GM19043 (cell line): ENCODE results near the gene EXOC3L2.
A peak's percentile ranks its signal among the peaks of the same experiment; 100 is the strongest.

ENCODE experiments used
- ATAC-seq: cut with Tn5 transposase; IDR thresholded peaks from one replicate; pipeline ENCODE4 v1.9.1; 2021; ENCODE audit warnings: low read depth; ENCODE audit not compliant: unreplicated experiment

The EXOC3L2 gene

DNA sequence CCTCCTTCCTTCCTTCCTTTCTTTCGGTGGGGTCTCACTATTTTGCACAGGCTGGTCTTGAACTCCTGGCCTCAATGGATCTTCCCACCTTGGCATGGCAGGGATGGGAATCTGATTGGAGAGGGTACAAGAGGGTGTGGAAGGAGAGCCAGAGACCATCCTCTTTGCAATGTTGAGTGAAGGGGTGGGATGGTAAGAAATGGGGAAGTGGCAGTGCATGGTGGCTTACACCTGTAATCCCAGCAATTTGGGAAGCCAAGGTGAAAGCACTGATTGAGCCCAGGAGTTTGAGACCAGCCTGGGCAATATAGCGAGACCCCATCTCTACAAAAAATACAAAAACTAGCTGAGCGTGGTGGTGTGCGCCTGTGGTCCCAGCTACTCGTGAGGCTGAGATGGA lies 61.1 kb downstream of the EXOC3L2 start:
- ATAC-seq, result no peak

- no peak for ATAC-seq
Measured at GRCh38 chr19:45182758-45183157, 62.4 kb downstream of the EXOC3L2 start.

- ATAC-seq, result no peak
Measured at GRCh38 chr19:45180936-45181335, 64.3 kb downstream of the EXOC3L2 start.

DNA sequence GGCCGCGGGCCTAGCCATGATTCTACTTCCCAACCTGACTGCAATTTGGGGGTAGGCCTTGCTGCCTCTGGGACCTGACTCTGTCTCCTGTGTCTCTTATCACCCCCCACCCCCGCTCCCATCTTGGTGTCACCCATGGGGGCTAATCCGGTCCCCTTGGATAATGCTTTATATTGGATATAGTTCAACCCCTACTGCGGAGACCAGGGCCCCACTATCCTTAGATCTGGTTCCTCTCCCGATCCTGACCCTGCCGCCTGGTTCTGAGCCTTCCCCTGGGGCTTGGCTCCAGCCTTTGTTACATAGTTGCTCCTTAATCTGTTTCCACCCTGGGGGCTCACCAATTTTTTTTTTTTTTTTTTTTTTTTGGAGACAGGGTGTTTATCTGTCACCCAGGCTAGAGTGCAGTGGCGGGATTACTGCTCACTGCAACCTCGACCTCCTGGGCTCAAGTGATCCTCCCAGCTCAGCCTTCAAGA lies 65.3 kb downstream of the EXOC3L2 start:
- ATAC-seq, result no peak

DNA sequence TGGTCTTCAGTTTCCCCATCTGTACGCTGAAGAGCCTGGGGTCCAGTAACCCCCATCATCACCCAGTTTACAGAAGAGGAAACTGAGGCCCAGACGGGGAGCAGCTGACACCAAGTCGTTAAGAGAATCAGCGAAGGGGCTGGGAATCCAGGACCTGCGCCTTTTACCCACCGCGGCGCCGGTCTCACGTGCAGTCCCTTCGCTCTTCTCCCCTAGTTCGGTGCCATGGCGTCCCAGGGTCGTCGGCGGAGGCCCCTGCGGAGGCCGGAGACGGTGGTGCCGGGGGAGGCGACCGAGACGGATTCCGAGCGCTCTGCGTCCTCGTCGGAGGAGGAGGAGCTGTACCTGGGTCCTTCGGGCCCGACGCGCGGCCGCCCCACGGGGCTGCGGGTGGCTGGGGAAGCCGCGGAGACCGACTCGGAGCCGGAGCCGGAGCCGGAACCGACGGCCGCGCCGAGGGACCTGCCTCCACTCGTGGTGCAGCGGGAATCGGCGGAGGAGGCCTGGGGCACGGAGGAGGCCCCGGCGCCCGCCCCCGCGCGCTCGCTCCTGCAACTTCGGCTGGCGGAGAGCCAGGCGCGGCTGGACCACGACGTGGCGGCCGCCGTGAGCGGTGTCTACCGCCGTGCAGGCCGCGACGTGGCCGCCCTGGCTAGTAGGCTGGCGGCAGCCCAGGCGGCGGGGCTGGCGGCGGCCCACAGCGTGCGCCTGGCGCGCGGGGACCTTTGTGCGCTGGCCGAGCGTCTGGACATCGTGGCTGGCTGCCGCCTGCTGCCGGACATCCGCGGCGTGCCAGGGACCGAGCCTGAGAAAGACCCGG lies 65.9 kb downstream of the EXOC3L2 start:
- ATAC-seq, result no peak

DNA sequence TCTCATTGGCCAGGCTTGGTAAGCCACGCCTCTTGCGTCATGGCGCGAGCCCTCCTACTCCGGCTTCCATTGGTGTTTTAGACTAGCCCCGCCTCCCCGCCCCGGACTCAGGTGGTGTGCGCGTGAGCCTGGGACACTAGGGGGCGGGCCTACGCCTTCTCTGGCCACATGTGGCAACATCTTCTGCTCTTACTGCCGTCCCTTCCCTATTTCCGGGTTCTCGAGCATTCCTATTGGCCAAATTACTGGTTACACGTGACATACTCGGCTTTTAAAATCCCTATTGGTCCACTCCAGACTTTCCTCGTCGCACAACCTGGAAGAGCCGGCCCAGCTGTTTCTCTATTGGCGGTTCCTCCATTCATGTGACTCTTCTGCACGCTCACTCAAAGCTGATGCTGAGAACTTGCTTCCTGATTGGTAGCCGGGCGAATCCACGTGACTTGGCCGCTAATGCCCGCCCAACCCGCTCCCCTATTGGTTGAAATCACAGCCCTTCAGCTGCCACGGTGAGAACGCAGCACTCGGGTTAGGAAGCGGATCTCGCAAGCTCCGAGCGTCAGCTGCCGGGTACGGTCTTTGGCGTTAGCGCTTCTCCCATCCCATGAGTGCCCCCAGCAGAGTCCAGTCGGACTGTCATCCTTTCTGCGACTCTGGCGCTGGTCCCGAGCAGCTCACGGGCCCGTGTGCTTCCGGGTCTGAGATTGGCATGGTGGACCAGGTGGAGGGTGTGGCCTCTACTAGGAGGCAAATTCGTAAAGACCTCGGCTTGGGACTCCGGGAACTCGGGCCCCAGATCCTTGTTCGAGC lies 66.7 kb downstream of the EXOC3L2 start, which contains the start of gene BLOC1S3:
BLOC1S3 (plus strand) TSS at position 523 of the 810 bp plus-strand sequence. CDS start 513 bp downstream, outside the sequence.
- peak; percentile 78 for ATAC-seq

- ATAC-seq, result no peak
Measured at GRCh38 chr19:45177817-45178261, 67.4 kb downstream of the EXOC3L2 start, which contains the start of gene TRAPPC6A. TRAPPC6A (minus strand) TSS chr19:45178237; CDS start chr19:45178218, 19 bp downstream.

DNA sequence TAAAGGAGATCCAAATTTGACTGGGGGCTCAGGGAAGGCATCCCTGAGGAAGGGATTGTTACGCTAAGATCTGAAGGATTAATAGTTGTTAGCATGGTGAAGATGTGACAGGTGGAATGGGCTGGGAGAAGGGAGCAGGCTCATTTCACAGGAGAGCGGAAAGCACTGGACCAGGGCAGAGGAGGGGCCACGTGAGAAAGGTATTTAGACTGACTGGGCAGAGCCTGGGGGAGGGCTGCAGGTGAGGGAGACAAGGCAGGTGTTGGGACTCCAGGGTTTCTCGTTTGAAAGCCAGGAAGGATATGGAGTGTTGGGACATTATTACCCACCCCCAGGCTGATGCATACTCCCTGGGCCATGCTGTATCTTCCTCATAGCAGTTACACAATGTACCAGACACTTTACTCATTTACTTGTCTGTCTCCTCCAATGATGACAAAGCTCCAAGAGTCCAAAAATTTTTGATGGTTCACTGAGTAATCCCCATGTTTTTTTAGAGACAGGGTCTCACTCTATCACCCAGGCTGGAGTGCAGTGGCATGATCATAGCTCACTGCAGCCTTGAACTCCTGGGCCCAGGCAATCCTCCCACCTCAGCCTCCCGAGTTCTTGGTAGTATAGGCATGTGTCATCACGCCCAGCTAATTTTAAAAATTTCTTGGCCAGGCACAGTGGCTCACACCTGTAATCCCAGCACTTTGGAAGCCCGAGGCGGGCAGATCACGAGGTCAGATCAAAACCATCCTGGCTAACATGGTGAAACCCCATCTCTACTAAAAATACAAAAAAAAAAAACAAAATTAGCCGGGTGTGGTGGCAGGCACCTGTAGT lies 69.5 kb downstream of the EXOC3L2 start:
- ATAC-seq, result no peak

DNA sequence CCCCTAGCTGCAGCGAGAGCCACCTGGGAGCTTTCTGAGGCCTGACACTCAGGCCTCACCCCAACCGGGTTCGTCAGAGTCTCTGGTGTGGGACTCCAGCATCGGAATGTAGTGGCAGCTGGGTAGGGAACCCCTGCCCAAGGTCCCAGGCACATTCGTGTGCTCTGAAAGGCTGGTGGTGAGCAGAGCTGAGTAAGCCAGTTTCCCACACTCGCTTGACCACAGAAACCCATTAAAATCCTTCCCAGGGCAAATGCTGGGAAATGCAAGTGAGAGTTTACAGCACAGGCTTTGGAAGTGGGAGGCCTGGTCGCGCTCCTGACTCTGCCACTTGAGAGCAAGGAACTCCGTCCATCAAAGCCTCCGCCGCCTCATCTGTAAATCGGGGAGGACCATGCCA lies 71.4 kb downstream of the EXOC3L2 start:
- ATAC-seq, result no peak

DNA sequence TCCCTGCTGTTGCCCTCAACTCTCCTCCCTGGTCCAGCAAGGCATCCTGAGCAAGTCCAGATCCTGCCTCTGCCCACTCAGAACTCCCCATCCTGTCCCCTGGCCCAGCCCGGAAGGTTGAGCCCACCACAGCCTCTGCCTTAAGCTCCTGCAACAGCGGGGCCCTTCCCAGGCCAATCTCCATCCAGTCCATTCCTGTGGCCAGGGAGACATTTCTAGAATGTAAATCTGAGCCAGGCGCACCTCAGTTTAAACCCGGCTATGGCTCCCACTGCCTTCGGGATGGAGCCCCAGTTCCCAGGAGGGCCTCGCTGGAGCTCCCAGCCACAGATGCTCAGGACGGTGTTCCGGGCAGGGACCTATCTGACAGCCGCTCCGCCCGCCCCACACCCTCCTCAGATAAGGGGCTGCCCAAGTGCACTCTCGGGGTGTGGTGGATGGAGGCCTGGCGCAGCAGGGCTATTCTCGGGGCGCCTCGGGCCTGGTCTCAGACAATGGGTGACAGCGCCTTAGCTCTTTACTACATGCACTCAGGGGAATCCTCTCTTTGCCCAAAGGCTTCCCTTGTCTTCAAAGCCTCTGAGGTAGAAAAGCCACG lies 72.5 kb downstream of the EXOC3L2 start:
- no peak for ATAC-seq

DNA sequence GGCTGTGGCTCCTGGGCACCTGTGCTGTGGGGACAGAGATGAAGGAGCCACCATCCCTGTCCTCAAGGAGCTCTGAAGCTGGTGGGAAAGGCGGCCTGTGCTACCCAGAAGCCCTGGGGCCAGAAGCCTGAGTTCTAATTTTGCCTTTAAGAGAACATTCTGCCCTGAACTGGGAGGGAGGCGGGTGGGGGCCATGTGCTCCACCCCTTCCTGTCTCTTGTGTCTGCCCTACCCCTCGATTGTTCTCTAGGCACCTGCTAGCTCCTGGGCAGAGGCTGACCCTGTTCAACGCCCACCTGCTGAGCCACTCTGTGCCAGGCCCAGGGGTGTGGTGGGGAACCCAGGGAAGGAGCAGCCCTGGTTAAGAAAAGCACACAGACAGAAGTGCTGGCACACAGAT lies 73.0 kb downstream of the EXOC3L2 start:
- ATAC-seq, result no peak

DNA sequence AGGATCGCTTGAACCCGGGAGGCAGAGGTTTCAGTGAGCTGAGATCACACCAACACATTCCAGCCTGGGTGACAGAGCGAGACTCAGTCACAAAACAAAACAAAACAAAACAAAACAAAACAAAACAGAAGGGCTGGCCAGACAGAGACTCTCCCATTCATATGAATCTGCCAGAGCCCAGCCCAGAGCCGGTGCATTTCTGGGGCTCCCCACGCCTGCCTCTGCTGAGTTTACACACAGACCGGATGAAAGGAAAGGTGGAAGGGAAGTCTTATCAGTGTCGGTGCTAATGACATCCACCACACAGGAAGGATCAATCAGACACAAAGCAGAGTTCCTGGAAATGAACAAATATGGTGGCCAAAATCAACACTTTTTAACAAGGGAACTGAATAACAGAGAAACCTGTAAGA lies 74.0 kb downstream of the EXOC3L2 start:
- ATAC-seq, result no peak

GRCh38 chr19:45170146-45171106 lies 74.8 kb downstream of the EXOC3L2 start:
- ATAC-seq, result no peak

DNA sequence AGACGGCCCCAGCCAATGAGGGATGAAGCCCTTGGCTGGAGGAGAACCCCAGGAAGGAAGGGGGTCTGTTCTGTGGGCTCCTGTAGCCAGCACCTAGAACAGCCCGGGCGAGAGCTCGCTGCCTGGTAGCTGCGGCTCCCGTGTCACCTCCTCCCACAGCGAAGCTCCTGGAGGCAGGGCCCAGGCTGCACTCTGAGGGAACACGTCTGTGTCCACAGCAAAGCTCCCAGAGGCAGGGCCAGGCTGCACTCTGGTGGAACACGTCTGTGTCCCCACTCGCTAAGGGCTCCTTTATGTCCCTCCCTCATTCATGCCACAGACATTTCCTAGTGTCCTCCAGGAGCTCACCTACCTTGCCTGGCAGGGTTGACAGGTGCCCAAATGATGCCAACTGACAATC lies 75.6 kb downstream of the EXOC3L2 start:
- no peak for ATAC-seq

DNA sequence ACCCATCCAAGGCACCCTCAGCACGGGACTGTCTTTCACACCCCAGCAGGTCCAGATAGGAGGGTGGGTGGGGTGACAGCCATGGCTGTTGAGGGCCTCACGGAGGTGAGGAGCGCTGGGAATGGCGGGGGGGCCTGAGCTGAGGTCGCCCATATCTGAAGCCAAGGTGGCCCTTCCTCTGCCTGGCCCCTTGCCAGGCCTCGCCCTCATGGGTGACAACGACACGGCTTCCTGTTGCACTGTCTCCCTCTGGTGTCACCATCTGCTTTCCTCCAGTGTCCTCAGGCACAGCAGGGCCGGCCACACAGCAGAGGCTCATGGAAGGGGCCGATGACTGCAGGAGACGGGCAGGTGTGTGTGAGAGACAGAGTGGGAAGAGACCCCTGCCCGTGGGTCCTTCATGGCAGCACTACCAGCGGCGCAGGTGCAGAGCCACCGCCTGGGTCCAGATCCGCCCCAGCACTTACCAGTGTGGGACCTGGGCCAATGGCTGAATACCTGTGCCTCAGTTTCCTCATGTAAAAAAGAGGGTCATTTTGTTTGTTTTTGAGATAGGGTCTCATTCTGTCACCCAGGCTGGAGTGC lies 76.3 kb downstream of the EXOC3L2 start:
- ATAC-seq, result no peak

DNA sequence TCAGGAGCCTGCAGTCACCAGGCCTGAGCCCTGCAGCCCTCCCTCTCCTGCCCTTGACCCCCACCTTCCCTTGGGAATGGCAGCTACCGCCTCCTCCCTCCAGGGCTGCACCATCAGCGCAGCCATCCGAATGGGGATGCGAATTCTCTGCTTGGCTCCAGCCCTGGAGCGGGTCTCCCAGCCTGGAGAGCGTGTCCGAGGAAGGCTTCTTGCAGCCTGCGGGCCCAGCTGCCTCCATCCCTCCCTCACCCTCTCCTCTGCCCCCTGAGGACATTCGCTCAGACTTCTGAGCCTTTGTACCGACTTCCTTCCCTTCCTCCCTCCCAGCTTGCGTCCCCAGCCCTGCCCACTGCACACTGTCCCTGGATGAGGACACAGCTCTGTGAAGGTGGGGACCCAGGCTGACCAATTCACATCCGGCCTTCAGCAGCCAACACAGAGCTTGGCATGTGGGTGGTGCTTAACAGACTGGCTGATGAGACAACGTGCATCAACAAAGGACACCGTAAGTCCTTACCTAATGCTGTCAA lies 78.4 kb downstream of the EXOC3L2 start:
- ATAC-seq, result no peak

DNA sequence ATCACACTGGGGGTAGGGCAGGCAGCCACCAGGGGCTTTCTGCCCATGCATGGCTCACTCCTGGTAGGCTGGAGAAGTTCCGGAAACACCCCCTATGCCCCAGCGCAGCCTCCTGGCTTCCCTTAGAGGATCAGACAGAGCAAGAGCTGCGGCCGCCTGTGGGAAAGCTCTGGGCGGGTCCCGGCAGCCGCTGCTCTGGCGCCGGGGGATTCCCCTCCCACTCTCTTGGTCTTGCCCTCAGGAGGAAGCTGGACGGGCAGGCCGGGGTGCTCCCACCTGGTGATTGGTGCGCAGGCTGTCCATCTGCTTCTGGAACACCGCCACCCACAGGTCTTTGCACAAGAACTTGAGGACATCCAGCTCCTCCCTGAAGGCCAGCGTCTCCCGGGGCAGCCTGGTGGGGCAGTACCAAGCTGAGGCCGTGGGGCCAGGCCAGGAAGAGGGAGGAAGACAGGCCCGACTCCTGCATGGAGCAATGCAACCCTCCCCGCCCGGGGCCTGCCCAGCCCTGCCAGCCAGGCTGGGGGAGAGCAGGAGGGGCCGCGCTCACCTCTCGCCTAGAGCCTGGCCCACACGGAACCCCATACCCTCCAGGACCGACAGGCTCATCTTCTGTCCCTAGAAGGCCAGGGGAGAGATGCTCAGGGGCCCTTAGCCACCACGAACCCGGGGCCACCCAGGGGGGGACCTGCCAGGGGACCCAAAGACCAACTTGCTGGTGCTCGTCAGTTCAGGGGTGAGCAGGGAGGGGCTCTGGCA lies 80.5 kb downstream of the EXOC3L2 start:
- ATAC-seq, result peak; percentile 64
